ENCODE results near the gene NBEA.

Gene NBEA

DNA sequence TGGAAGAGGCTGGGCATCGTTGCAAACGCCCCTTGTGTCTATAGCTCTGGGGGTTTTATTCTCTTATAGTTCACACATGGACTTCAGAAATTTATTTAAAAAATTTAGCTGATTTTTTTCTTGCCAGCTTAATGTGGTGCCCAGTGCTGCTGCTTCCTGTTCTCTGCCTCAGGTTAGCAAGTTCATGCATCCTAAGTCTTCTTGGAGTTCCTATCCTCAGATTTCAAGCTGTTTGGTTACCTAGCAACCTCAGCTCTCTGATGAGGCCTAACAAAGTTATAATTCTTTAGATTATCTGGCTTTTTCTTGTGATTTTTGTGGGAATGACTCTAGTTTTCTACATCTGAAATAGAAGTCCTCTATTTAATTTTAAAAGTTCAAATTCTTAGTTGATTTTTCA lies 283.5 kb downstream of the NBEA start:
- Mint-ChIP-seq H3K36me3 (peaks cover 3% of the 10 kb centered on the region), H3K27me3 (no peaks in the 10 kb centered on the region), H3K9me3 (peaks cover 5% of the 10 kb centered on the region), H3K27ac (no peak overlapping the region), H3K4me3 (no peak overlapping the region), H3K4me1 (no peaks in the 10 kb centered on the region)

DNA sequence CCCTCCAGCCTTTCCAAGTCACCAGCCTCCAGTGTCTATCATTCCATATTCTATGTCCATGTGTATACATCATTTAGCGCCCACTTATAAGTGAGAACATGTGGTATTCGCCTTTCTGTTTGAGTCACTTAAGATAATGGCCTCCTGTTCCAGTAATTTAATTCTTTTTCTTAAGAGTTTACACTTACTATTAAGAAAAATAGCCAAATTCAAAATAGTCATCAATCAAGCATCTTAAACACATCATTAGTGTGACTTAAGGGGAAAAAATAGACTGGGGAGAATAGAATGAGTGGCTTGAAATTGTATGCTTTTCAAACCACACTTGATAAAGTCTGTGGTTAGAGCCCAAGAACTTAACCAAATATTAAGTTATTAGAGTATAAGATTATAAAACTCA lies 286.5 kb downstream of the NBEA start:
- Mint-ChIP-seq H3K4me3 (no peak overlapping the region), H3K9me3 (peaks cover 5% of the 10 kb centered on the region), H3K36me3 (peaks cover 1% of the 10 kb centered on the region), H3K27ac (no peak overlapping the region), H3K27me3 (no peaks in the 10 kb centered on the region), H3K4me1 (no peaks in the 10 kb centered on the region)

DNA sequence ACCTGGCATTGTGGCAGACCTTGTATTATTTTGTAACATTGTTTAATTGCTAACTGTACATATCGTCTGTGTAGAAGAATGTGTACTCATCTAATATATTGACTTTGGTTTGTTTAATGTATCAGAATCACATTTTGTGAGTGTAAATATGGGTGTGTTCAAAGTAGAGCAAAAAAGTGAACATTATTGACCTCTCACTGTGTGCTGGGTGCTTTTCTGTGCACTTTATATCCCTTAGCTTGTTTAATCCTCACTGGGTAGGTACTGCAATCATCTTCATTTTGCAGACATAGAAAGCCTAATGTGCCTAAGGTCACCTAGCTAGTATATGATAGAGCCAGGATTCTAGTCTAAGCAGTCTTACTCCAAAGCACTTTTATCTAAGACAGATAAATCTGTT lies 289.4 kb downstream of the NBEA start:
- no peak overlapping the region for H3K4me3 Mint-ChIP-seq
- no peaks in the 10 kb centered on the region for H3K9me3 Mint-ChIP-seq
- H3K27ac Mint-ChIP-seq: no peak overlapping the region
- no peaks in the 10 kb centered on the region for H3K27me3 Mint-ChIP-seq
- no peaks in the 10 kb centered on the region for H3K4me1 Mint-ChIP-seq
- no peaks in the 10 kb centered on the region for H3K36me3 Mint-ChIP-seq

DNA sequence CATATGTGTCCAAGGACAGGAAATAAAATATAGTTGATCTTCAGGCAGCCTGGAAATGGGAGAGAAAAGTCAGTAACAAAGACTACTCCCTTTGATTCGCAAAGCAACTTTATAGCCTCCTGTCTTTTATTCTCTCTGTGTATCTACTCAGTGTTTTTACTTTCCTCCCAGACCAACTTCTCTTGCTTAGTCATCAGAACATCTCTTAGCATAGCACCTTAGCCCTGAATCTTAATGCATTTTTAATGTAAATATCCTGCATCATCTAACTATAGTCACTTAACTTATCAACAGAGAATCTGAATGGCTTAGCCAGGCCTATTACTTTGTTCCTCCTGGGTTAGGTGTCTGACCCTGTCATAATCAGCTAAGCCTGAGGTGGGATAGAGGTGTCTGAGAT lies 296.2 kb downstream of the NBEA start:
- Mint-ChIP-seq H3K27me3 (no peaks in the 10 kb centered on the region), H3K27ac (no peak overlapping the region), H3K9me3 (peaks cover 5% of the 10 kb centered on the region), H3K4me1 (no peaks in the 10 kb centered on the region), H3K4me3 (no peak overlapping the region), H3K36me3 (peaks cover 2% of the 10 kb centered on the region)

DNA sequence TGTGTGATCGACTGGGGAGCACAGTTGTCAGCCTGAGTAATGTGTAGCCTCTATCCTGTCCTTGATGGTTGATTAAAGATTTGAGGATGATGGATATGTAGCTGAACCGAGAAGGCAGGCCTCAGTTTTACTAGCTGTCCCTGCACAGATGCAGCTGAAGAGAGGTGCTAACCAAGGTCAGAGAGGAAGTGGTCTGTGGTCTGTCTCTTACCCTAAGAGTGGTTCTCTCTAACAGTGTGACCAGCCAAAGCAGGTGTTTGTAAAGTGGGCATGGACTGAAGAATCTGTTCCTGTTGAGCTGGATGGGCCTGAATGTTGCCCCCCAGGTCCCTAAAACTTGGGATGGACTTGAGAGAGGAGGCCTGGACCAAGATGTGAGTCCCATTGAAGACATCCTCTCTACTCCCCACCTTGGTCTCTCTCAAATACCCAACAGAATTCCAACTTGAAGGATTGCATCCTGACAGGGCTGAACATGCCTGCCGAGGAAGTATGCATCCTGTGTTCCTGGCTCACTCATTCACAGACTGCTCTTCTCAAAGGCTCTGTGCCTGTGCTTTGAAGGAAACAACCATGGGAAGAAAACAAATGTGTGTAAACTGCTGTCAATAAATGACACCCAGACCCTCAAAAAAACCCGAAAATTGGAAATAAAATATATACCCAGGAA lies 310.6 kb downstream of the NBEA start:
- peaks cover 4% of the 10 kb centered on the region for H3K9me3 Mint-ChIP-seq
- H3K4me1 Mint-ChIP-seq: no peaks in the 10 kb centered on the region
- H3K27ac Mint-ChIP-seq: peak overlapping the region; percentile 2
- peaks cover 3% of the 10 kb centered on the region for H3K36me3 Mint-ChIP-seq
- no peaks in the 10 kb centered on the region for H3K27me3 Mint-ChIP-seq
- no peak overlapping the region for H3K4me3 Mint-ChIP-seq

DNA sequence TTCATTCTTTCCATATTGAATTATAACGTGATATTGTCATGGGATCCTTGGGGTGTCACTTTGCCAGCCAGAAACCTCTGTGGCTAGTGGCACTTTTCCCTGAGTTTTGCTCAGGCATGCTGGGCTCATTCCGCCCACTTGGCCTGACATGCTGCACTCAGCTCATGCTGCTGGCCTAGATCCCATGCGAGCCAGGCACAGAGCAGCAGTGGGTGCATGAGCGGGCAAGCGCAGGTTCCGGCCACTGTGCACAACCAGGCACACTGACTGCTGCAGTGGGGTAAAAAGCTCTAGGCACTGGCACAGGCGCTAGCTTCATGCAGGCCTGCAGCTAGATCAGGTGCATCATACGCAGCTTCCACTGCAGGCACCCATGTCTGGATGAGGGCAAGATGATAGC lies 313.2 kb downstream of the NBEA start:
- Mint-ChIP-seq H3K9me3 (no peaks in the 10 kb centered on the region), H3K27me3 (no peaks in the 10 kb centered on the region)

DNA sequence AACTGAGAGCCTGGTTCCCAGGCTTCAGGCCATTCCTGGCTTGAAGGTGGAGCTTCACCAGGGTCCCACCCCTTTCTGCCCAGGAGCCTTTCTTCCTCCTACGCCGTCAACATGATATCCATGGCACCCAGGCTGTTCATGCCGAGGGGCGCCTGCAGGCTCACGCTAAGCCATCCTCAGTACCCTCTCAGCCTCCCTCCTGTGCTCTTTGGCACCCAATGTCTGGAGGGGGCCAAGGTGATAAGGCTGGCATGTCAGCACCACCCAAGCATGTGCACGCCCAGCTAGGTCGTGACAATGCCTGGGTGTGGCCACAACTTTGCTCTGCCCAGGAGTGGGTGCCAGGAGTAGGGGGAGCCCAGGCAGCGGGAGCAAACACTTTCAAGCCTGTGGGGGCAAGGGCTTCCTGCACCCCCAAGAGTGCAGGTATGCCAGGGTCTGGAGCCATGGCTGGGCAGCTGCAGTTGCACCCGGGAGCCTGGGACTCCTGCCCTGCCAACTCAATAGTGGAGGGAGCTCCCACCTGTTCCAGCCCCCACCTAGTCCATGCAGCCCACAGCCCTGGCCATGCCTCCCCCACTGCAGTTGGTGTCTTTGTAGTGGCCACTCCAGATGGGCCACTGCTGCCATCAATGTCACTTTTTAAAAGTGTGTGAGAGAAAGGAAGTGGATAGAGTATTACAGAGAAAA lies 314.5 kb downstream of the NBEA start:
- H3K4me1 Mint-ChIP-seq: no peaks in the 10 kb centered on the region
- no peak overlapping the region for H3K4me3 Mint-ChIP-seq
- H3K36me3 Mint-ChIP-seq: peaks cover 3% of the 10 kb centered on the region
- no peak overlapping the region for H3K27ac Mint-ChIP-seq
- no peaks in the 10 kb centered on the region for H3K9me3 Mint-ChIP-seq
- H3K27me3 Mint-ChIP-seq: no peaks in the 10 kb centered on the region

More for the DNA sequence above, 313.2 kb downstream of the NBEA start:
- Mint-ChIP-seq H3K4me1 (no peaks in the 10 kb centered on the region), H3K4me3 (no peak overlapping the region), H3K36me3 (peaks cover 3% of the 10 kb centered on the region), H3K27ac (no peak overlapping the region)

DNA sequence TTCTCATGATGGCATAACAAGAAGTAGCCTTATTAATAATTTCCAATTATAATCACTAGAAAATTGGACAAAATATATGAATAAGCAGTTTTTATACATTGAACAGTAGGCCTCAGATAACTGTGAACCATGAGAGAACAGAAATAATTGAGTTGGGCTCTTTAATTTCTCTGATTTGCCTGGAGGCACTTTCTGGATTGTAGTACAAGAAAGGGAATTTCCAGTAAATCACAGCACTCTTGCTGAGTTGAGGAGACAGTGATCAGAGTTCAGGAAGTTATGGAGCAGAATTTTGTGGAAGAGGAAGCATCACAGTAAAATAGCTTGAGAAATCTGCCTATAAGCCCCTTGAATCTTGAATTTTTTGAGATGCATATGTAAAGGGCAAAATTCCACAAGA lies 318.2 kb downstream of the NBEA start:
- H3K9me3 Mint-ChIP-seq: peaks cover 6% of the 10 kb centered on the region
- H3K27ac Mint-ChIP-seq: no peak overlapping the region
- no peak overlapping the region for H3K4me3 Mint-ChIP-seq
- H3K36me3 Mint-ChIP-seq: no peaks in the 10 kb centered on the region
- no peaks in the 10 kb centered on the region for H3K27me3 Mint-ChIP-seq
- H3K4me1 Mint-ChIP-seq: no peaks in the 10 kb centered on the region

DNA sequence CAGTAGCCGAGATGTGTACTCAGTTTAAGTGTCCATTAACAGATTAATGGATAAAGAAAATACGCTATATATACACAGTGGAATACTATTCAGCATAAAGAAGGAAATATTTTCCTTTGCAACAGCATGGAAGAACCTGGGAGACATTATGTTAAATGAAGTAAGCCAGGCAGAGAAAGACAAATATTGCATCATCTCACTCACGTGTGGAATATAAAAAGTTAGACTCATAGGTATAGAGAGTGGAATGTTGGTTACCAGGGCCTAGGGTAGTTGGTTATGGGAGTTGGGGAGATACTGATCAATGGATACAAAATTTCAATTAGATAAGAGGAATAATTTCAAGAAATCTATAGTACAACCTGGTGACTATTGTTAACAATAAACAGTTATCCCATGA lies 324.3 kb downstream of the NBEA start:
- Mint-ChIP-seq H3K4me3 (no peak overlapping the region), H3K9me3 (peaks cover 7% of the 10 kb centered on the region), H3K4me1 (no peaks in the 10 kb centered on the region), H3K27ac (no peak overlapping the region), H3K36me3 (peaks cover 4% of the 10 kb centered on the region), H3K27me3 (no peaks in the 10 kb centered on the region)

DNA sequence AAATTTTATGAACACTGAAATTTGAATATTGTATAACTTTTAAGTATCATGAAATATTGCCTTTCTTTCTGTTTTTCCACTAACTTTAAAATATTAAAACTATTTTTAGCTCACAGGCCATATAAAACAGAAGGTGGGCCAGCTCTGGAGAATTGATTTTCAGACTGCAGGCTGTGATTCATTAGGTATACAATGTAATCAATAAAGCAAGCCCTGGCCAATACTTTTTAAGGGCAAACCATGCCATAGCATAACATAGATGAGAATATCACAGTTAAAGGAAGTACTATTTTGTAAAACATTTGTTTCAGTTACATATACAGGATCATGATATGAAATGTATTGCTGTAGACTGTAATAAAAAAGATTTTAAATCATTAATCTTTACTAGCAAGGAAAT lies 336.8 kb downstream of the NBEA start:
- no peaks in the 10 kb centered on the region for H3K27me3 Mint-ChIP-seq
- H3K9me3 Mint-ChIP-seq: no peaks in the 10 kb centered on the region
- H3K36me3 Mint-ChIP-seq: no peaks in the 10 kb centered on the region
- no peak overlapping the region for H3K4me3 Mint-ChIP-seq
- no peak overlapping the region for H3K27ac Mint-ChIP-seq
- H3K4me1 Mint-ChIP-seq: no peaks in the 10 kb centered on the region

DNA sequence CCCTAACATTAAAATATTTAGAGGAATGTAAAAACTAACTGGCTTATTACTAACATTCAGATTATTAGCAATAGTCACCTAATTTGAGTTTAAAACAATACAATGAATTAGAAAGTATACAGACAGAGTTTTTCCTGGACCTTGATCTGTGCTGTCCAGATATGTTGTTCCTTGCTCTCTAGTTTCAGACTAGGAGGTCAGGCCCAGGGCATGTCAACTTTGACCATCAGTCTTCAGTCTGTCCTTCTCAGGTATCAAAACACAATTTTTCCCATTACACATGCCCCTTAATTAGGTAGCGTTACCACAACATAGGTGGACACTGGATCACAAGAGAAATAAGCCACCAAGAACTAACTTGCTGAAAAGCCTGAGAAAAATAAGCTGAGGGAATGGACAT lies 337.4 kb downstream of the NBEA start:
- no peaks in the 10 kb centered on the region for H3K27me3 Mint-ChIP-seq
- no peak overlapping the region for H3K4me3 Mint-ChIP-seq
- no peaks in the 10 kb centered on the region for H3K9me3 Mint-ChIP-seq

DNA sequence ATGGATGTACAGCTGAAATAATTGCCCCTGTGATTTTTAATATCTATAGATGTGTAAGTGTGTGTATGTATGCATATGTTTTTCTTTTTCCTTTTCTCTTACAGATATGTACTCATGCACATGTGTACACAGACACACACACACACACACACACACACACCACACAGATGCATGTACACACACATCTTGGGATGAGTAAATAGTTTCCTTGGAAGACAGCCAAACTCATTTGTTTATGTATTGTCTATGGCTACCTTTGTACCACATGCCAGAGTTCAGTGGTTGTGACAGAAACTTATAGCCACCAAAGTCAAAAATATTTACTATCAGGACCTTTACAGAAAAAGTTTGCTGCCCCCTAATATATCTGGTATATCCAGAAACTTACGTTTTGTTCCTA lies 341.8 kb downstream of the NBEA start:
- H3K36me3 Mint-ChIP-seq: no peaks in the 10 kb centered on the region
- H3K27ac Mint-ChIP-seq: no peak overlapping the region
- no peaks in the 10 kb centered on the region for H3K9me3 Mint-ChIP-seq
- H3K4me3 Mint-ChIP-seq: no peak overlapping the region
- no peaks in the 10 kb centered on the region for H3K27me3 Mint-ChIP-seq
- no peaks in the 10 kb centered on the region for H3K4me1 Mint-ChIP-seq

More for the DNA sequence above, 337.4 kb downstream of the NBEA start:
- Mint-ChIP-seq H3K4me1 (no peaks in the 10 kb centered on the region), H3K27ac (no peak overlapping the region), H3K36me3 (no peaks in the 10 kb centered on the region)

DNA sequence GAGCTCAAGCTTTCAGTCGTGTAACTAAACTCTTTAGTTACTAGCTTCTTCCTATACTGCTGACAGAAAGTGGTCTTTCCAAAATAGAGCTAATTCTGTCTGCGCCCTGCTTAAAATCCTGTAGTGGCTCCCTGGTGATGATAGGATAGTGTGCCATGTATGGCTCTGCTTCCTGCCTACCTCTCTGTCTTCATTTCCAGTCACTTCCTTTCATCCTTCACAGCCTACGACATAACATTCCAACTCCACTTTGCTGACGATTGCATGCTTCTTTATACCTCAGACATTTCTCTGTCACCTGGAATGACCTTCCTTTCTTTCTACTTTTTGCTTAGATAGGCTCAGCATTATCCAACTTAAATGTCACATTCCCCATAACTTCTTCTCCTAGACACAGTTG lies 343.6 kb downstream of the NBEA start:
- no peak overlapping the region for H3K27ac Mint-ChIP-seq
- H3K27me3 Mint-ChIP-seq: no peaks in the 10 kb centered on the region
- H3K4me3 Mint-ChIP-seq: no peak overlapping the region
- no peaks in the 10 kb centered on the region for H3K4me1 Mint-ChIP-seq
- H3K9me3 Mint-ChIP-seq: no peaks in the 10 kb centered on the region
- no peaks in the 10 kb centered on the region for H3K36me3 Mint-ChIP-seq

DNA sequence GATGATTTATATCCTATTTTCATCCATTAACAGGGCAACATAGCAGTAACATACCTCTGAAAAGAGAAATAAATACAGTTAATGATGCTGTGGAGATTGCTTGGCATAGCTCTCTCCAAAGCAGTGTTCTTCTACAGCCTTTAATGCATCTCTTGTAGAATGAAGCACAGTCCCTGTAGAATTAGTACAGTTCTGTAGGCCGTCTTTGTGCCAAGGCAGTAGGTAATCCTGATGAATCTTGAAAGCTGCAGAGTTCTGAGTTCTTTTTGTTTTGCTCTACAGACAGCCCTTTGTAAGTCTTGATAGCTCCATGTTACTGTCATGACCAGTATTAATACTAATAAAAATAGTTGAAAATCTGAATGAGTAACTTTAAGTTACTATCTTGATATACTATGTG lies 350.3 kb downstream of the NBEA start:
- Mint-ChIP-seq H3K27ac (no peak overlapping the region), H3K9me3 (no peaks in the 10 kb centered on the region), H3K4me3 (no peak overlapping the region), H3K27me3 (no peaks in the 10 kb centered on the region), H3K36me3 (no peaks in the 10 kb centered on the region), H3K4me1 (no peaks in the 10 kb centered on the region)

DNA sequence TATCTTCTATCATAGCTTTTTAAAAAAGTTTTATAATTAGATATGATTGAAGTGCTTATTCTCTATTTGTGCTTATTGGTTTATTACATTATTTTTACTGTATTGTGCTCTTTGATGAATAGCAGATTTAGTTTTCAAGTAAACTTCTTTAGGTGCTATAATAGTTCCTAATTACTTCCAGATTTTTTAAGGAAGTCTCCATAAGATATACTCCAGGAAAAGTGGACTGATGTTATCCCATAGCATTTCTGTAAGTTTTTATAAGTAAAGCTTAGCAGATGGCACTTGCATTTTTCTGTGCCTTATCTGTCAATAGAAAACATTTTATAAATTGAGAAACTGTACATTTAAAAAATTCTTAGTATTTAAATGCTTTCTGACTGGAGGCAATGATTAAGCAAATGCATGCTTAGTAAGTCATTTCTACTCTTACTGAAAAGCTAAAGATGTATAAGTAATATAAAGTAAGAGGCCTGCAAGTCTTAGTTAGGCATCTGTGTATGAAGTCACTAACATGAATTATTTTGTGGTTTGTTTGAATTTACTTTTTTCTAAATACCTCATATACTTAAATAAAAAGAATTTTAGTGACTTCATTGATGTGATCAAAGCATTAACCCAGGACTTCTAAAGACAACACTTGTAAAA lies 351.6 kb downstream of the NBEA start:
- H3K4me3 Mint-ChIP-seq: no peak overlapping the region
- no peaks in the 10 kb centered on the region for H3K9me3 Mint-ChIP-seq
- no peak overlapping the region for H3K27ac Mint-ChIP-seq
- H3K4me1 Mint-ChIP-seq: no peaks in the 10 kb centered on the region
- no peaks in the 10 kb centered on the region for H3K36me3 Mint-ChIP-seq
- no peaks in the 10 kb centered on the region for H3K27me3 Mint-ChIP-seq

DNA sequence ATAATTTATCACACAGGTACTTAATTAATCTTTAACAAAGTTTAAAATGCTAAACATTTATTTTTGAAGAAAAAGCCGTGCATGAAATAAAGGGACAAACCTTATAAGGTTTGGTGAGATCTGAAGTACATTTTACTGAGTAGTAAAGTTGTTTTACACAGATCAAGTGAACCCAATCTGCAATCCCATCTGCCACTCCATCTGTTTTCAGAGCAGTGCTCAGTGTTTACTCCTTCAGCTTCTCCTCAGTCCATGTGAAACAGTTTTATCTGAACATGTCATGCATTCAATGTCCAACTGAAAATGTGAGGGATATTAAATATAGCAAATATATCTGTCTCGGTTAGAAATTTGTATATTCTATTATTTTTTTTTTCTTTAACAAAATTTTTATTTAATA lies 367.6 kb downstream of the NBEA start:
- Mint-ChIP-seq H3K9me3 (no peaks in the 10 kb centered on the region), H3K27ac (no peak overlapping the region), H3K4me3 (no peak overlapping the region), H3K36me3 (no peaks in the 10 kb centered on the region), H3K27me3 (no peaks in the 10 kb centered on the region), H3K4me1 (no peaks in the 10 kb centered on the region)

All from activated naive CD4-positive, alpha-beta T cell treated with anti-CD3 and anti-CD28 coated beads, Interleukin-2, amount 50 U/mL, for 24 hours (primary cell).